Measurements from ENCODE around the gene UBR4. TPM values are rescaled to one million over a fixed set of nuclear protein-coding genes. Genes with fewer than 3 reads are reported as not detected.

Gene UBR4
- polyA plus RNA-seq, 1 of the 3 experiments (the other 2 are of a cell fraction), result 68.7 TPM

- Histone ChIP-seq H3K36me3 (replicated peaks in 1 of 2; ENCODE audit: control insufficient read depth in 1 of 2, insufficient read depth in 2 of 2, low read length in 1 of 2) (peaks cover 93 to 100% of the 10 kb centered on the region in 2 experiments), H3F3A (replicated peaks; ENCODE audit: insufficient read depth) (no peaks in the 10 kb centered on the region), H3K4me1 (ENCODE audit: control insufficient read depth in 1 of 2, insufficient read depth in 2 of 2, low read depth in 1 of 2, low read length in 1 of 2) (no peaks in the 10 kb centered on the region), H2AFZ (ENCODE audit: low read depth) (no peak overlapping the region), H3K79me2 (ENCODE audit: insufficient read depth) (no peaks in the 10 kb centered on the region), H3K4me2 (no peak overlapping the region), H3K27me3 (ENCODE audit: insufficient read depth) (no peaks in the 10 kb centered on the region), H3K9me2 (no peaks in the 10 kb centered on the region), H3K9ac (no peak overlapping the region), H4K20me1 (ENCODE audit: insufficient read depth) (no peaks in the 10 kb centered on the region), H3K9me3 (no peaks in the 10 kb centered on the region), H3K27ac (ENCODE audit: low read depth in 2 of 2, low read length in 1 of 2) (no peak overlapping the region), H3K4me3 (ENCODE audit: low read depth in 2 of 2, low read length in 1 of 2) (no peak overlapping the region)
- CTCF ChIA-PET, result no interaction called here
- POLR2A ChIA-PET, result no interaction called here
- no peak for TF ChIP-seq YY1 (IDR thresholded peaks at IDR 0.05; ENCODE audit: low read depth)
- TF ChIP-seq RFX5 (IDR thresholded peaks at IDR 0.05; ENCODE audit: low read length), result no peak
- no peak for TF ChIP-seq ZBTB33 (IDR thresholded peaks at IDR 0.05; ENCODE audit: borderline replicate concordance, low read depth)
- TF ChIP-seq TCF12 (IDR thresholded peaks at IDR 0.05), result no peak
- TF ChIP-seq CHD2 (IDR thresholded peaks at IDR 0.05; ENCODE audit: low read length, partially characterized antibody), result no peak
- no peak for TF ChIP-seq GATA2 (CRISPR knock-in tag; IDR thresholded peaks at IDR 0.05)
- no peak for TF ChIP-seq NRF1 (IDR thresholded peaks at IDR 0.05; ENCODE audit: low read depth, low read length)
- no peak for TF ChIP-seq EZH2phosphoT487 (IDR thresholded peaks at IDR 0.05; ENCODE audit: borderline replicate concordance, low read depth)
- no peak for TF ChIP-seq SMC3 (IDR thresholded peaks at IDR 0.05; ENCODE audit: low read depth, low read length)
- TF ChIP-seq NFIC (IDR thresholded peaks at IDR 0.05; ENCODE audit: borderline replicate concordance), result no peak
- no peak for TF ChIP-seq RXRA (IDR thresholded peaks at IDR 0.05; ENCODE audit: borderline replicate concordance, low read depth)
- TF ChIP-seq FOXM1 (IDR thresholded peaks at IDR 0.05; ENCODE audit: low read depth), result no peak
- no peak for TF ChIP-seq SIN3A (IDR thresholded peaks at IDR 0.05; ENCODE audit: borderline replicate concordance, low read depth, low read length)
- TF ChIP-seq MXI1 (IDR thresholded peaks at IDR 0.05; ENCODE audit: low read depth, low read length), result no peak
- no peak for TF ChIP-seq GABPA (IDR thresholded peaks at IDR 0.05; ENCODE audit: low read depth)
- no peak for TF ChIP-seq RAD21 (IDR thresholded peaks at IDR 0.05; ENCODE audit: low read length)
- 94% methylated on average over 7 of the region's 7 CpGs for WGBS (ENCODE audit: low lambda C conversion rate)
- no peak for DNase-seq
Observed at GRCh38 chr1:19153169-19153568, 56.9 kb downstream of the UBR4 start.

GRCh38 chr1:19151537-19151936 lies 58.5 kb downstream of the UBR4 start:
- no peaks in the 10 kb centered on the region for H3K9me2 ChIP-seq
- H3K4me2 ChIP-seq, result no peak overlapping the region
- H3K4me3 ChIP-seq (ENCODE audit: low read depth in 2 of 2, low read length in 1 of 2), result no peak overlapping the region
- H3K9me3 ChIP-seq, result no peaks in the 10 kb centered on the region
- peaks cover 92 to 100% of the 10 kb centered on the region in 2 experiments for H3K36me3 ChIP-seq (replicated peaks in 1 of 2; ENCODE audit: control insufficient read depth in 1 of 2, insufficient read depth in 2 of 2, low read length in 1 of 2)
- 97% methylated on average over 9 of the region's 9 CpGs for WGBS (ENCODE audit: low lambda C conversion rate)
- no peaks in the 10 kb centered on the region for H3F3A ChIP-seq (replicated peaks; ENCODE audit: insufficient read depth)
- no peak overlapping the region for H3K27ac ChIP-seq (ENCODE audit: low read depth in 2 of 2, low read length in 1 of 2)
- H3K4me1 ChIP-seq (ENCODE audit: control insufficient read depth in 1 of 2, insufficient read depth in 2 of 2, low read depth in 1 of 2, low read length in 1 of 2), result no peaks in the 10 kb centered on the region
- no peaks in the 10 kb centered on the region for H3K79me2 ChIP-seq (ENCODE audit: insufficient read depth)
- POLR2A ChIA-PET, result no interaction called here
- no peaks in the 10 kb centered on the region for H3K27me3 ChIP-seq (ENCODE audit: insufficient read depth)
- H2AFZ ChIP-seq (ENCODE audit: low read depth), result no peak overlapping the region
- no peak overlapping the region for H3K9ac ChIP-seq
- CTCF ChIA-PET, result interaction anchor here (1.1 kb wide), 1 partner anchor 239 kb away, joined by 3 read pairs; no protein-coding TSS in a partner anchor
- DNase-seq, result no peak
- H4K20me1 ChIP-seq (ENCODE audit: insufficient read depth), result no peaks in the 10 kb centered on the region
- TF ChIP-seq FOSL2 (IDR thresholded peaks at IDR 0.05; ENCODE audit: borderline replicate concordance, low read depth) (no peak), RFX5 (IDR thresholded peaks at IDR 0.05; ENCODE audit: low read length) (no peak), REST (IDR thresholded peaks at IDR 0.05; ENCODE audit: low read depth, low read length) (no peak), PBX3 (IDR thresholded peaks at IDR 0.05) (no peak), ZBTB33 (IDR thresholded peaks at IDR 0.05; ENCODE audit: borderline replicate concordance, low read depth) (no peak), POLR2AphosphoS5 (IDR thresholded peaks at IDR 0.05; ENCODE audit: low read depth, low read length) (no peak)
